ENCODE results near the gene AGAP1. TPM values are rescaled to one million over a fixed set of nuclear protein-coding genes. Genes with fewer than 3 reads are reported as not detected.

AGAP1 gene
- total RNA-seq, 1 donor from 2014 or later, result 39.4 TPM

DNA sequence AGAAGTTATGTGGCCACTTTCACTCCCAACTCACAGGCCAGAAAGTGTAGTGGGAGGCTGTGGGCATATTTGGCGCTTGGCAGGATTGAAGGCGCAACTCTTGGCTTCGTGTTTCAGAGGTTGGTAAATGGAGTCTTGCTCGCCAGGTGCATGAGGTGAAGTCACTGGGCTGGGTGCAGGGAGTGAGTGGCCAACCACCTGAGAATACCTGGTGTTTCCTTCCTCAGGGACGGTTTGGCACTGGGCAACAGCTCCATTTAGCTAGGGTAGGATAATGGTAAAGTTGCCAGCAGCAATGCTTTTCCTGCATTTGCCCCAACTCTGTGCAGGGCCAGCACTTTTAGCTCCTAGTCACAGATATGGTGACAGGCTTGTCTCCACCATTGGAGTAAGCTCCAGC lies 115.9 kb downstream of the AGAP1 start:
- Histone ChIP-seq H4K20me1 (ENCODE audit: insufficient read depth, low read length) (peaks cover 86% of the 10 kb centered on the region), H3K27me3 (ENCODE audit: insufficient read depth, low read length) (peaks cover 3% of the 10 kb centered on the region), H3K9ac (ENCODE audit: low read length) (no peak overlapping the region), H3K4me1 (ENCODE audit: insufficient read depth, low read length) (peaks cover 30% of the 10 kb centered on the region), H3K4me2 (ENCODE audit: low read length) (no peak overlapping the region), H3K79me2 (ENCODE audit: insufficient read depth, low read length) (peaks cover 29% of the 10 kb centered on the region), H3K9me3 (ENCODE audit: insufficient read depth, low read depth, low read length) (no peaks in the 10 kb centered on the region), H3K27ac (ENCODE audit: low read depth, low read length) (no peak overlapping the region), H3K4me3 (ENCODE audit: insufficient read depth, low read depth, low read length) (no peak overlapping the region), H3K36me3 (ENCODE audit: insufficient read depth, low read length) (no peaks in the 10 kb centered on the region), H2AFZ (ENCODE audit: low read depth, low read length) (no peak overlapping the region)
- no peak for TF ChIP-seq EZH2 (IDR thresholded peaks at IDR 0.05; ENCODE audit: insufficient read depth, low read length)
- TF ChIP-seq, protein P1, sequence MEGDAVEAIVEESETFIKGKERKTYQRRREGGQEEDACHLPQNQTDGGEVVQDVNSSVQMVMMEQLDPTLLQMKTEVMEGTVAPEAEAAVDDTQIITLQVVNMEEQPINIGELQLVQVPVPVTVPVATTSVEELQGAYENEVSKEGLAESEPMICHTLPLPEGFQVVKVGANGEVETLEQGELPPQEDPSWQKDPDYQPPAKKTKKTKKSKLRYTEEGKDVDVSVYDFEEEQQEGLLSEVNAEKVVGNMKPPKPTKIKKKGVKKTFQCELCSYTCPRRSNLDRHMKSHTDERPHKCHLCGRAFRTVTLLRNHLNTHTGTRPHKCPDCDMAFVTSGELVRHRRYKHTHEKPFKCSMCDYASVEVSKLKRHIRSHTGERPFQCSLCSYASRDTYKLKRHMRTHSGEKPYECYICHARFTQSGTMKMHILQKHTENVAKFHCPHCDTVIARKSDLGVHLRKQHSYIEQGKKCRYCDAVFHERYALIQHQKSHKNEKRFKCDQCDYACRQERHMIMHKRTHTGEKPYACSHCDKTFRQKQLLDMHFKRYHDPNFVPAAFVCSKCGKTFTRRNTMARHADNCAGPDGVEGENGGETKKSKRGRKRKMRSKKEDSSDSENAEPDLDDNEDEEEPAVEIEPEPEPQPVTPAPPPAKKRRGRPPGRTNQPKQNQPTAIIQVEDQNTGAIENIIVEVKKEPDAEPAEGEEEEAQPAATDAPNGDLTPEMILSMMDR (IDR thresholded peaks at IDR 0.05; ENCODE audit: insufficient read depth, low read depth, low read length), result no peak
- H3K36me3 Mint-ChIP-seq (ENCODE audit: low read depth, unreplicated experiment), result peaks cover 11% of the 10 kb centered on the region
- DNase-seq (ENCODE audit: low read depth) (no peak), FAIRE-seq (no peak)
- H3K9me3 Mint-ChIP-seq (ENCODE audit: unreplicated experiment), result no peaks in the 10 kb centered on the region
- H3K27ac Mint-ChIP-seq (ENCODE audit: unreplicated experiment), result no peak overlapping the region
- H3K4me1 Mint-ChIP-seq (ENCODE audit: low read depth, unreplicated experiment), result peaks cover 28% of the 10 kb centered on the region
- no peak overlapping the region for H3K4me3 Mint-ChIP-seq (ENCODE audit: unreplicated experiment)
- H3K27me3 Mint-ChIP-seq (ENCODE audit: low read depth, unreplicated experiment), result no peaks in the 10 kb centered on the region

DNA sequence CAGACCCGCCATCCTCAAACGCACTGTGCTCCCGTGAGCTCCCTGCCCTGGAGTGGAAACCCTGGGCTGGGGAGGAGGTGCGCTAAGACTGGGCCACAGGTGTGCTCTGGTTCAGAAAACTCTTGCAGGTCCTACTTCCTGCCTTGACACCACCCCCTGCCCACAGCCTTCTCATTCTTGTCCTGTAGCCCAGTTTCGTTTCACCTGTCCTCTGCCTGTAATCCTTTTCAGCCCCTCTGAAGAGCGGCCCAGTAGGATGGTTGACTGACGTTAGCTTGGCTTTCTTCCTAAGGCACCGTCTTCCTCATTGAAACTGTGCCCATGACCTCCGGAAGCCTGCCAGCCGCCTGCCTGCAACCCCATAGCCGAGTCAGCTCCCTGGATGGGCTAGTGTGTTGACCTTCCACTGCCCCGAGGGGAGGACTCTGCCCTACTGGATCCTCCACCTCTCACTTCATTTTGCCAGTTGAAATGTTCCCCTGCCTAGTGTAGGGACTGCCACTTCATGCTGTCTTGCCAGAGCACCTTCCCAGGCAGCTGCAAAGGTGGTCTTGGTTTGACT lies 116.9 kb downstream of the AGAP1 start:
- H3K27me3 Mint-ChIP-seq (ENCODE audit: low read depth, unreplicated experiment), result no peaks in the 10 kb centered on the region
- H4K20me1 ChIP-seq (ENCODE audit: insufficient read depth, low read length), result peaks cover 85% of the 10 kb centered on the region
- no peak overlapping the region for H3K4me2 ChIP-seq (ENCODE audit: low read length)
- peaks cover 33% of the 10 kb centered on the region for H3K4me1 Mint-ChIP-seq (ENCODE audit: low read depth, unreplicated experiment)
- H3K9me3 Mint-ChIP-seq (ENCODE audit: unreplicated experiment), result no peaks in the 10 kb centered on the region
- no peak for FAIRE-seq
- H3K9me3 ChIP-seq (ENCODE audit: insufficient read depth, low read depth, low read length), result no peaks in the 10 kb centered on the region
- peaks cover 32% of the 10 kb centered on the region for H3K4me1 ChIP-seq (ENCODE audit: insufficient read depth, low read length)
- no peak overlapping the region for H3K4me3 ChIP-seq (ENCODE audit: insufficient read depth, low read depth, low read length)
- no peak for DNase-seq (ENCODE audit: low read depth)
- H3K79me2 ChIP-seq (ENCODE audit: insufficient read depth, low read length), result peaks cover 29% of the 10 kb centered on the region
- H3K27ac ChIP-seq (ENCODE audit: low read depth, low read length), result no peak overlapping the region
- H3K27ac Mint-ChIP-seq (ENCODE audit: unreplicated experiment), result peak overlapping the region; percentile 59
- no peak overlapping the region for H3K9ac ChIP-seq (ENCODE audit: low read length)
- TF ChIP-seq EZH2 (IDR thresholded peaks at IDR 0.05; ENCODE audit: insufficient read depth, low read length), result no peak
- TF ChIP-seq, protein P1 (IDR thresholded peaks at IDR 0.05; ENCODE audit: insufficient read depth, low read depth, low read length), result no peak
- no peak overlapping the region for H3K4me3 Mint-ChIP-seq (ENCODE audit: unreplicated experiment)
- H3K36me3 Mint-ChIP-seq (ENCODE audit: low read depth, unreplicated experiment), result peaks cover 11% of the 10 kb centered on the region
- H3K36me3 ChIP-seq (ENCODE audit: insufficient read depth, low read length), result no peaks in the 10 kb centered on the region
- no peaks in the 10 kb centered on the region for H3K27me3 ChIP-seq (ENCODE audit: insufficient read depth, low read length)
- no peak overlapping the region for H2AFZ ChIP-seq (ENCODE audit: low read depth, low read length)

DNA sequence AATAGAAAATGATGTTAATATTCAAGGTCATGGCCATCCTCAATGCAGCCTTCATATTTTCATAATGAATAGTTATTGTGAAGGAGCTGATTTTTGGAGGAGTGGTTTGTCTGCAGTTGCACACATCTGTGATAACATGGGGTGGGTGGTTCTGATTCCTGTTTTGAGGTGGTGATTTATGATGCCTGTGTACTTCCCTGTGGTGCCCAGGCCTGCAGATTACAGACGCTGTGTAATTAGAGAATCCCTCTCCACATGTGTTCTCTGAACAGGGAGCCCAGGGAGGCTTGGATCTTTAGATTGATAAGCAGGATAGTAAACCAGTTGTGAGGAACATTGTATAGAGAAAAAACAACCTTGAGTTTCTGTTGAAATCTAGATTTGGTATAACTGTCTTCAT lies 117.5 kb downstream of the AGAP1 start:
- no peak overlapping the region for H3K27ac ChIP-seq (ENCODE audit: low read depth, low read length)
- H3K4me1 Mint-ChIP-seq (ENCODE audit: low read depth, unreplicated experiment), result peaks cover 28% of the 10 kb centered on the region

More for the DNA sequence above, 117.5 kb downstream of the AGAP1 start:
- Mint-ChIP-seq H3K4me3 (ENCODE audit: unreplicated experiment) (no peak overlapping the region), H3K27ac (ENCODE audit: unreplicated experiment) (peak overlapping the region; percentile 66), H3K36me3 (ENCODE audit: low read depth, unreplicated experiment) (peaks cover 11% of the 10 kb centered on the region), H3K27me3 (ENCODE audit: low read depth, unreplicated experiment) (no peaks in the 10 kb centered on the region), H3K9me3 (ENCODE audit: unreplicated experiment) (no peaks in the 10 kb centered on the region)
- no peaks in the 10 kb centered on the region for H3K9me3 ChIP-seq (ENCODE audit: insufficient read depth, low read depth, low read length)
- no peaks in the 10 kb centered on the region for H3K36me3 ChIP-seq (ENCODE audit: insufficient read depth, low read length)
- peaks cover 27% of the 10 kb centered on the region for H3K4me1 ChIP-seq (ENCODE audit: insufficient read depth, low read length)
- H3K79me2 ChIP-seq (ENCODE audit: insufficient read depth, low read length), result peaks cover 29% of the 10 kb centered on the region
- H3K9ac ChIP-seq (ENCODE audit: low read length), result no peak overlapping the region
- no peak for TF ChIP-seq EZH2 (IDR thresholded peaks at IDR 0.05; ENCODE audit: insufficient read depth, low read length)
- TF ChIP-seq, protein P1 (IDR thresholded peaks at IDR 0.05; ENCODE audit: insufficient read depth, low read depth, low read length), result no peak
- H4K20me1 ChIP-seq (ENCODE audit: insufficient read depth, low read length), result peaks cover 84% of the 10 kb centered on the region
- H3K27me3 ChIP-seq (ENCODE audit: insufficient read depth, low read length), result no peaks in the 10 kb centered on the region
- no peak overlapping the region for H3K4me2 ChIP-seq (ENCODE audit: low read length)
- no peak overlapping the region for H2AFZ ChIP-seq (ENCODE audit: low read depth, low read length)
- DNase-seq (ENCODE audit: low read depth) (no peak), FAIRE-seq (no peak)
- H3K4me3 ChIP-seq (ENCODE audit: insufficient read depth, low read depth, low read length), result no peak overlapping the region
